MG63 (cell line): Measurements from ENCODE around the gene LRTM1. TPM values are rescaled to one million over a fixed set of nuclear protein-coding genes. Genes with fewer than 3 reads are reported as not detected.

ENCODE experiments used
- DNase-seq: peaks from one replicate; pipeline ENCODE4 v3.0.0-alpha.2; 2020
- H3K27me3 ChIP-seq: fragments of 250-450 bp; sonication (Bioruptor Pico); 2 replicates; pipeline ENCODE4 v1.5.1; 2020; ENCODE audit warnings: mild to moderate bottlenecking, moderate library complexity
- H3K36me3 ChIP-seq: fragments of 250-450 bp; sonication (Bioruptor Pico); 2 replicates; pipeline ENCODE4 v1.5.1; 2020; ENCODE audit warnings: mild to moderate bottlenecking, moderate library complexity
- H3K4me3 ChIP-seq: fragments of 250-450 bp; sonication (Bioruptor Pico); 2 replicates; pipeline ENCODE4 v1.5.1; 2020; ENCODE audit warnings: mild to moderate bottlenecking, moderate library complexity
- H3K9me3 ChIP-seq: fragments of 250-450 bp; sonication (Bioruptor Pico); 2 replicates; pipeline ENCODE4 v1.5.1; 2020; ENCODE audit warnings: mild to moderate bottlenecking, moderate library complexity
- total RNA-seq: library from RNA; depleted of rRNA; stranded (reverse); fragments of >200 nt; shearing (Covaris generic); gene quantifications from 2 replicates; pipeline ENCODE4 v1.2.3, GENCODE V29; 2014; ENCODE audit warnings: low replicate concordance

LRTM1 gene
- total RNA-seq, 1 experiment from 2014 or later, result not detected

GRCh38 chr3:54877730-54878129 is 50.1 kb downstream of the LRTM1 start:
- no peak overlapping the region for H3K4me3 ChIP-seq
- H3K27me3 ChIP-seq, result no peaks in the 10 kb centered on the region
- no peaks in the 10 kb centered on the region for H3K9me3 ChIP-seq
- DNase-seq, result no peak
- no peaks in the 10 kb centered on the region for H3K36me3 ChIP-seq

- Histone ChIP-seq H3K4me3 (no peak overlapping the region), H3K36me3 (no peaks in the 10 kb centered on the region), H3K9me3 (no peaks in the 10 kb centered on the region), H3K27me3 (no peaks in the 10 kb centered on the region)
- DNase-seq, result no peak
Observed at GRCh38 chr3:54876694-54877093, 51.2 kb downstream of the LRTM1 start.

GRCh38 chr3:54875596-54876268 is 52.1 kb downstream of the LRTM1 start:
- no peak for DNase-seq
- H3K27me3 ChIP-seq, result no peaks in the 10 kb centered on the region
- no peak overlapping the region for H3K4me3 ChIP-seq
- no peaks in the 10 kb centered on the region for H3K36me3 ChIP-seq
- no peaks in the 10 kb centered on the region for H3K9me3 ChIP-seq

GRCh38 chr3:54874816-54875556 is 52.9 kb downstream of the LRTM1 start:
- no peaks in the 10 kb centered on the region for H3K36me3 ChIP-seq
- DNase-seq, result no peak
- no peaks in the 10 kb centered on the region for H3K9me3 ChIP-seq
- no peaks in the 10 kb centered on the region for H3K27me3 ChIP-seq
- H3K4me3 ChIP-seq, result no peak overlapping the region

GRCh38 chr3:54873059-54874010 is 54.5 kb downstream of the LRTM1 start:
- Histone ChIP-seq H3K4me3 (no peak overlapping the region), H3K36me3 (no peaks in the 10 kb centered on the region), H3K27me3 (no peaks in the 10 kb centered on the region), H3K9me3 (no peaks in the 10 kb centered on the region)
- no peak for DNase-seq

GRCh38 chr3:54871867-54872266 is 56.0 kb downstream of the LRTM1 start:
- no peaks in the 10 kb centered on the region for H3K27me3 ChIP-seq
- H3K9me3 ChIP-seq, result no peaks in the 10 kb centered on the region
- no peak for DNase-seq
- no peak overlapping the region for H3K4me3 ChIP-seq
- H3K36me3 ChIP-seq, result no peaks in the 10 kb centered on the region

GRCh38 chr3:54870423-54870822 is 57.4 kb downstream of the LRTM1 start:
- DNase-seq, result peak; percentile 67
- Histone ChIP-seq H3K27me3 (no peaks in the 10 kb centered on the region), H3K36me3 (no peaks in the 10 kb centered on the region), H3K9me3 (no peaks in the 10 kb centered on the region), H3K4me3 (no peak overlapping the region)
